Endothelial cell of umbilical vein (primary cell): ENCODE results near the gene MOAP1. TPM values are rescaled to one million over a fixed set of nuclear protein-coding genes. Genes with fewer than 3 reads are reported as not detected.

Experiments used
- BruUV-seq: library from RNA; stranded (reverse); fragments of 400-500 nt; replicated peaks from 2 replicates; lab custom pipeline; 2021; lab: Mats Ljungman, UMichigan
- CTCF ChIA-PET: fragments of 300-600, 350-600 bp; sonication (Branson Sonifier 250); formaldehyde crosslinking; loops from one replicate; lab custom pipeline; 2021; ENCODE audit warnings: antibody characterized with exemption, inconsistent platforms; lab: Charles Lee
- POLR2A ChIA-PET: fragments of 300-600, 350-600 bp; sonication (Branson Sonifier 250); formaldehyde crosslinking; loops from one replicate; lab custom pipeline; 2021; ENCODE audit warnings: antibody characterized with exemption, inconsistent platforms; lab: Charles Lee
- DNase-seq: peaks from one replicate; pipeline ENCODE4 v3.0.0-alpha.2; 2011; ENCODE audit warnings: low read depth, low spot score
- FAIRE-seq: peaks from 2 replicates; lab custom pipeline; 2011; peaks lifted over from hg19 to GRCh38; lab: Jason Lieb, UNC
- H2AFZ ChIP-seq: 2 replicates; pipeline ENCODE4 v1.6.0; 2012; ENCODE audit warnings: low read depth, low read length, control low read depth, inconsistent platforms
- H3K27ac ChIP-seq: 2 replicates; pipeline ENCODE4 v1.5.1; 2011; ENCODE audit warnings: low read depth, mild to moderate bottlenecking, control low read depth, low read length, moderate library complexity; ENCODE audit not compliant: insufficient read depth
- H3K27me3 ChIP-seq, 2 experiments: 2 replicates each; pipeline versions ENCODE4 v1.6.0 to v1.6.1; 2011; ENCODE audit warnings: low read length in 2 of 2, mixed read lengths in 1 of 2; ENCODE audit not compliant: control insufficient read depth in 2 of 2, insufficient read depth in 2 of 2
- H3K36me3 ChIP-seq, 2 experiments: 2 replicates in 1 of 2; 3 replicates in 1 of 2; pipeline ENCODE4 v1.5.1; 2011; ENCODE audit warnings: low read length in 2 of 2, mild to moderate bottlenecking in 1 of 2, moderate library complexity in 1 of 2; ENCODE audit not compliant: control insufficient read depth in 2 of 2, insufficient read depth in 2 of 2; ENCODE audit errors: extremely low read depth in 1 of 2
- H3K4me1 ChIP-seq: 3 replicates; pipeline ENCODE4 v1.5.1; 2011; ENCODE audit warnings: mild to moderate bottlenecking, low read length; ENCODE audit not compliant: control insufficient read depth, insufficient read depth; ENCODE audit errors: extremely low read depth
- H3K4me2 ChIP-seq: 2 replicates; pipeline ENCODE4 v1.6.1; 2011; ENCODE audit warnings: low read length, control low read depth, mixed read lengths; ENCODE audit not compliant: insufficient read depth
- H3K4me3 ChIP-seq, 3 experiments: fragments of 200-600 bp in 1 of 3; sonication (generic), shearing (Covaris generic) in 1 of 3; replicated peaks in 1 of 3; 2 replicates each; pipeline ENCODE4 v1.5.1; 2011 to 2016; ENCODE audit warnings: control low read depth in 3 of 3, low read length in 3 of 3, mild to moderate bottlenecking in 2 of 3, inconsistent platforms in 1 of 3, low read depth in 1 of 3, moderate library complexity in 1 of 3; ENCODE audit not compliant: insufficient read depth in 1 of 3
- H3K79me2 ChIP-seq: 2 replicates; pipeline ENCODE4 v1.6.0; 2012; ENCODE audit warnings: low read length, inconsistent platforms; ENCODE audit not compliant: control insufficient read depth, insufficient read depth
- H3K9ac ChIP-seq: replicated peaks from 2 replicates; pipeline ENCODE3; 2011; ENCODE audit warnings: low read length, control low read depth; ENCODE audit not compliant: insufficient read depth; ENCODE audit errors: extremely low read depth
- H3K9me1 ChIP-seq: replicated peaks from 3 replicates; pipeline ENCODE4 v1.6.0; 2011; ENCODE audit warnings: mild to moderate bottlenecking, low read length; ENCODE audit not compliant: control insufficient read depth, insufficient read depth; ENCODE audit errors: extremely low read depth
- H3K9me3 ChIP-seq: replicated peaks from 2 replicates; pipeline ENCODE4 v1.5.1; 2012; ENCODE audit warnings: low read length, inconsistent platforms; ENCODE audit not compliant: control insufficient read depth, insufficient read depth
- H4K20me1 ChIP-seq: replicated peaks from 2 replicates; pipeline ENCODE3; 2011; ENCODE audit warnings: mild to moderate bottlenecking, low read length; ENCODE audit not compliant: control insufficient read depth, insufficient read depth; ENCODE audit errors: extremely low read depth
- EZH2 ChIP-seq: IDR thresholded peaks from 2 replicates; pipeline ENCODE4 v1.6.1; 2012; ENCODE audit warnings: borderline replicate concordance, low read depth, mild to moderate bottlenecking, moderate library complexity, low read length, inconsistent platforms; ENCODE audit not compliant: severe bottlenecking
- JUN ChIP-seq: IDR thresholded peaks from 2 replicates; pipeline ENCODE4 v1.6.1; 2011; ENCODE audit warnings: borderline replicate concordance, low read depth; ENCODE audit not compliant: insufficient read length, insufficient read depth
- MAX ChIP-seq: IDR thresholded peaks from 2 replicates; pipeline ENCODE4 v1.6.1; 2011; ENCODE audit not compliant: insufficient read depth, insufficient read length
- MYC ChIP-seq: IDR thresholded peaks from one replicate; pipeline ENCODE4 v1.6.1; 2011; ENCODE audit warnings: mild to moderate bottlenecking, low read depth, low read length
- POLR2A ChIP-seq: IDR thresholded peaks from 2 replicates; pipeline ENCODE4 v1.6.1; 2012; ENCODE audit warnings: low read depth, mild to moderate bottlenecking, control low read depth, low read length
- dilution Hi-C: fragments of 300-500 bp; cut with MboI; formaldehyde crosslinking; loops from one replicate; pipeline ENCODE4 v1.15.0; 2019; ENCODE audit warnings: low sequenced_read_pairs; ENCODE audit not compliant: extremely low pct_ligation_motif_present
- intact Hi-C: fragments of 100-400 bp; cut with micrococcal nuclease; formaldehyde crosslinking; loops from one replicate; pipeline ENCODE4 v1.10.0; 2022
- polyA plus RNA-seq, 4 experiments: library from polyadenylated mRNA; depleted of rRNA in 3 of 4; stranded (reverse) in 3 of 4; unstranded in 1 of 4; fragments of >200 nt; gene quantifications; 2 replicates each; pipeline versions ENCODE4 v1.2.1 to v1.2.3, GENCODE V29; 2011 to 2012; ENCODE audit warnings: missing spikeins in 1 of 4
- total RNA-seq: library from RNA; stranded (reverse); gene quantifications from 2 replicates; pipeline ENCODE4 v1.2.3, GENCODE V29; 2021

The MOAP1 gene
- total and polyA plus RNA-seq, 2 donors (not counting 3 experiments of a cell fraction or from before 2014, with no cell fraction given) = 15.0 to 21.0 TPM

- no TSS peak for BruUV-seq
- H3K9me3 ChIP-seq = no peaks in the 10 kb centered on the region
- H4K20me1 ChIP-seq = no peaks in the 10 kb centered on the region
- intact Hi-C loops (loop anchor here (5.0 kb wide), 1 partner anchor 299 kb away; no protein-coding TSS in a partner anchor), dilution Hi-C loops (loop anchor here (25.0 kb wide), 1 partner anchor 174 kb away; no protein-coding TSS in a partner anchor)
- no peaks in the 10 kb centered on the region for H3K4me1 ChIP-seq
- H3K9ac ChIP-seq = no peak overlapping the region
- H3K4me2 ChIP-seq = no peak overlapping the region
- TF ChIP-seq MAX (no peak), POLR2A (no peak), EZH2 (no peak), MYC (no peak)
- ChIA-PET POLR2A (no interaction called here), CTCF (interaction anchor here (1.3 to 4.6 kb wide), 3 partner anchors 23 to 182 kb away, joined by 3 to 68 read pairs (median 5); no protein-coding TSS in a partner anchor)
- H3K4me3 ChIP-seq = no peak overlapping the region
- no peak for DNase-seq
- H3K36me3 ChIP-seq = no peaks in the 10 kb centered on the region
- no peaks in the 10 kb centered on the region for H3K9me1 ChIP-seq
- no peaks in the 10 kb centered on the region for H3K79me2 ChIP-seq
- no peak for FAIRE-seq
- no peaks in the 10 kb centered on the region for H3K27me3 ChIP-seq
- H3K27ac ChIP-seq = no peak overlapping the region
- H2AFZ ChIP-seq = no peak overlapping the region
Observed at GRCh38 chr14:93136009-93136408, 48.7 kb downstream of the MOAP1 start.

- BruUV-seq = no TSS peak
- no peak for DNase-seq
- no peak overlapping the region for H3K27ac ChIP-seq
- no peak overlapping the region for H3K9ac ChIP-seq
- TF ChIP-seq EZH2 = no peak
- TF ChIP-seq JUN = no peak
- no peak for TF ChIP-seq POLR2A
- H3K79me2 ChIP-seq = no peaks in the 10 kb centered on the region
- intact Hi-C loops (loop anchor here (5.0 kb wide), 1 partner anchor 298 kb away; no protein-coding TSS in a partner anchor), dilution Hi-C loops (loop anchor here (25.0 kb wide), 1 partner anchor 173 kb away; no protein-coding TSS in a partner anchor)
- no peaks in the 10 kb centered on the region for H3K9me3 ChIP-seq
- H3K4me2 ChIP-seq = no peak overlapping the region
- CTCF ChIA-PET = interaction anchor here (0.8 to 4.6 kb wide), 4 partner anchors 20 to 182 kb away, joined by 3 to 68 read pairs (median 4); no protein-coding TSS in a partner anchor
- no peaks in the 10 kb centered on the region for H3K9me1 ChIP-seq
- no peak overlapping the region for H3K4me3 ChIP-seq
- H2AFZ ChIP-seq = no peak overlapping the region
- H3K4me1 ChIP-seq = no peaks in the 10 kb centered on the region
- no peaks in the 10 kb centered on the region for H4K20me1 ChIP-seq
- FAIRE-seq = no peak
- no peaks in the 10 kb centered on the region for H3K36me3 ChIP-seq
- POLR2A ChIA-PET = no interaction called here
- no peaks in the 10 kb centered on the region for H3K27me3 ChIP-seq
Observed at GRCh38 chr14:93135399-93135798, 49.3 kb downstream of the MOAP1 start.
